HG03103 (cell line): ENCODE data around the gene RPUSD4.
A peak's percentile ranks its signal among the peaks of the same experiment; 100 is the strongest.
"Not testable (repeated sequence)": the region's sequence is repeated elsewhere in the genome, so short reads cannot be mapped to it uniquely, and the experiment has no call there.

Experiments used
- ATAC-seq: cut with Tn5 transposase; IDR thresholded peaks from one replicate; pipeline ENCODE4 v1.9.1; 2021; ENCODE audit warnings: low read depth; ENCODE audit not compliant: unreplicated experiment

The RPUSD4 gene, protein sequence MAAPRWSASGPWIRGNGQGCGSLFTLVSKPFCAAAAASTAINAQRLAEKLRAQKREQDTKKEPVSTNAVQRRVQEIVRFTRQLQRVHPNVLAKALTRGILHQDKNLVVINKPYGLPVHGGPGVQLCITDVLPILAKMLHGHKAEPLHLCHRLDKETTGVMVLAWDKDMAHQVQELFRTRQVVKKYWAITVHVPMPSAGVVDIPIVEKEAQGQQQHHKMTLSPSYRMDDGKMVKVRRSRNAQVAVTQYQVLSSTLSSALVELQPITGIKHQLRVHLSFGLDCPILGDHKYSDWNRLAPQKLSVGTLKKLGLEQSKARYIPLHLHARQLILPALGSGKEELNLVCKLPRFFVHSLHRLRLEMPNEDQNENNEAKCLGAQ

GRCh38 chr11:126211236-126212088 is at the start of gene RPUSD4, which contains the start of gene FAM118B:
TSS of gene RPUSD4 (minus strand) at chr11:126211650. CDS start at chr11:126211638, 12 bp downstream.
TSS of gene FAM118B (plus strand) at chr11:126211782. CDS start at chr11:126235002, 23,220 bp downstream.
- ATAC-seq, result peak; percentile 97

GRCh38 chr11:126257764-126258163 is 46.3 kb upstream of the RPUSD4 start:
- ATAC-seq, result no peak

DNA sequence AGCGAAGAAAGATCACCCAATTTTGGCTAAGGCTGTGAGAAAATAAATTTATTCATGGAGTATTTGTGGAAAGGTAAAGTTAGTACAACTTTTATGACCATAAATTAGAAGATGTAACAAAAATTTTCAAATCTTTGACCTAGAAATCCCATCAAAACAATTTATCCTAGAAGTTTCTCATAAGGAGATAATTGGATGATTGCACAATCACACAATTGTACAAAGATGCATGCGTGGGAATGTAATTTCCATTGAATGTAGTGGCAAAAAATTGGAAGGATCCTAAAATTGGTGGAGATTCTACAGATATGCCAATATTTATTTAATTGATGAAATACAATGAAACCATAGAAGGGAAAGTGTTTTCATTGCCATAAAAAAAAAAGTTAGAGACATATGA is 45.7 kb upstream of the RPUSD4 start:
- ATAC-seq, result no peak

GRCh38 chr11:126256216-126256615 is 44.8 kb upstream of the RPUSD4 start:
- ATAC-seq, result no peak

- ATAC-seq, result not testable (repeated sequence)
These were observed 44.1 kb upstream of the RPUSD4 start for GRCh38 chr11:126255507-126255906.

DNA sequence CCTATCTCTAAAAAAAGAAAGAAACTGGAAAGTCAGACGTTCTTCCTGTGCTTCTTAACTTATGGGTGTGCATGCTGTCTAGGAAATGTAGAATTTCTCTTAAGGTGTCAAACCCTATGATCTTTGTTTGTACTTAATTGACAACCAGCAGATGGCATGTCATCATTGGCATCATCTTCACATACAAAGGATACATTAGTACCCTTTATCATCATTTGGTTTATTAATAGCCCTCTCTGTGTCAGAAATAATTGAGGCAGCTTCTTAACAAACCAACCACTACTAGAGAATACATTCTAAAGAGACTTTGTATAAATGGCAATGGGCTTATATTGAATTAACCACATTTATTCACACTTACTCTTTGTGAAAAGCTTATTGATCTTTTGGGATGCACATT is 43.4 kb upstream of the RPUSD4 start:
- no peak for ATAC-seq

GRCh38 chr11:126253265-126253664 is 41.8 kb upstream of the RPUSD4 start:
- ATAC-seq, result no peak

- no peak for ATAC-seq
These were observed 35.2 kb upstream of the RPUSD4 start for GRCh38 chr11:126246636-126247035.

DNA sequence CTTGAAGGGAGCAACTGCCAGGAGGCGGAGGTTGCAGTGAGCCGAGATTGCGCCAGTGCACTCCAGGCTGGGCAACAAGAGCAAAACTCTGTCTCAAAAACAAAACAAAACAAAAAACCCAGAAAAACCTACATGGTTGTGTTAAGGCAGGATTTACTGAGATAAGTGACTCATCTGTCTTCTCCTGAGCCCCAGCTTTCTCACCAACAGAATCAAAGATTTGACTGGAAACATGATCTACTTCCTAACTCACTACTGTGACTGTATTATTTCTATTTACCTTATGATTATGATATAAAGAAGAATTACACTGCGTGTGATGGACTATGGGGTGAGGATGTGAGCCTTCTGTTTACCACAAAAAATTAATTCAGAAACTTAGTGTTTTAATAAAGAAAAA is 21.9 kb upstream of the RPUSD4 start:
- ATAC-seq, result no peak

DNA sequence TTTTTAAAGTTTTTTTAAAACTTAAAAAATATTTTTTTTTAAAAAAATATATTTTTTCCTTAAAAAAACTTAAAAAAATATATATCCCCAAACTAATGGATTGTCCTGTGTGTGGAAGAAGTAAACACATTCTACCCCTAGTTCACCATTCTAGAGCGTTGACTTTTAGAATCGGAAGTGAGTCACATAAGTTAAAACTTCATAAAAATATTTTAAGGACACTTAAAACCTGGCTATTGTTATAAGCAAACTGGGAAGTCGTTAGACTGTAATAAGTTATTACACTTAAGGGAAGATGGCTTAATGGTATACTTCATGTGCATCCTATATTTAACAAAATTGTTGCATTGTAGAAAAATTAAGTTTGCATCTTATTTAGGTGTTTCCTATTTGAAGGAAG is 21.2 kb upstream of the RPUSD4 start:
- no peak for ATAC-seq

- no peak for ATAC-seq
These were observed 20.4 kb upstream of the RPUSD4 start for GRCh38 chr11:126231725-126232459.

GRCh38 chr11:126229858-126230540 is 18.5 kb upstream of the RPUSD4 start:
- ATAC-seq, result no peak

DNA sequence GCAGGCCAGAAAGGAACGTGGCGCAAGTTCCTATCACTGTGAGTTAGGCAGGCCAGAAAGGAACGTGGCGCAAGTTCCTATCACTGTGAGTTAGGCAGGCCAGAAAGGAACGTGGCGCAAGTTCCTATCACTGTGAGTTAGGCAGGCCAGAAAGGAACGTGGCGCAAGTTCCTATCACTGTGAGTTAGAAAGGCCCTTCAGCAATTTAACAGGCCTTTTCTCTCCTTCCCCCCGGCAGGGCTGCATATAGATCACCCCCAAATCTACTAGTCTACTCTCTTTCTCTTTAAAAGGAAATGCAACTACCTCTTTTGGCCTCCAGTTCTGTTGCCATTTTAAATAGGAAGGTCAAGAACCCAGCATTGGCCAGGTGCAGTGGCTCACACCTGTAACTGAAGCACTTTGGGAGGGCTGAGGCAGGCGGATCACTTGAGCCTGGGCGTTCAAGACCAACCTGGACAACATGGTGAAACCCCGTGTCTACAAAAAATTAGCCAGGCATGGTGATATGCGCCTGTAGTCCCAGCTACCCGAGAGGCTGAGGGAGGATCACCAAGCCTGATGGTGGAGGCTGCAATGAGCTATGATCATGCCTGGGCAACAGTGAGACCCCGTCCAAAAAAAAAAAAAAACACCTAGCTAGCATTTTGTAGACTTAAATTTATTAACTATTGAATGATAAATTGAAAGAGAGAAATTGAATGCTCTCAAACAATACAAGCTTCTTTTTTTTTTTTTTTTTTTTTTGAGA is 15.1 kb upstream of the RPUSD4 start:
- no peak for ATAC-seq

- no peak for ATAC-seq
These were observed 13.8 kb upstream of the RPUSD4 start for GRCh38 chr11:126225295-126225665.

- ATAC-seq, result no peak
These were observed 13.3 kb upstream of the RPUSD4 start for GRCh38 chr11:126224647-126225294.

DNA sequence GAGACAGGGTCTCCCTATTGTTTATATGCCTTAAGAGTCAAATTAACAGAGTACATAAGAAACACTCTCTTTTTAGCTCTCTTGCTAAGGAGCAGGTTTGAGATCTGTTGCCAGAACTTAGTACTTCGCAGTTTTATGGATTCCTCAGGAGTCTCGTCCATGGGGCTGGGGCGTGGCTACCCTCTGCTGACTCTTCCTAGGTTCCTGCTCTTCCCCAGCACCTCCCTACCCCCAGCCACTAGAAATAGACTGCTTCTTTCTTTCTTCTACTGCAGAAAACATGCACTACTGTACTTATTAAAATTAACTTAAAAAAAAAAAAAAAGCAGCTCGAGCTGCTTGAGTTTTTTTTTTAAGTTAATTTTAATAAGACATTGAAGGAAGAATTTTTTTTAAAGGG is 8.1 kb upstream of the RPUSD4 start:
- no peak for ATAC-seq

DNA sequence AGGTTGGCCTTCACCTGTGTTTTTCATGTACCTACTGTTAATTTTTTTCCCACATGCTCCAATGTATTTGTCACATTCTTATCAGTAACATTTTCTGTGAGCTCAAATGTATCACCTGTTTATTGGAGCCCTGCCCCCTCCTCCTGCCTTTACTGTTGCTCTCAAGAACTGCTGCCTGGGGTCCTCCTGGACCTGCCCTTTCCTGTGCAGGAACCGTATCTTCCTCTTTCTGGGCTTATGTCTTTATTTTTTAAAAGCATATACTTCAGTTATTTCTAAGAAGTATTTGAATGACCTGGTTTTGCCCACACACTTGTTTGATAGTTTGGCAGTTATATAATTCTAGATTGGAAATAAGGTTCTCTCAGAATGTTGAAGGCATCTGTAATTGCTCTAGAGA is 6.0 kb upstream of the RPUSD4 start:
- no peak for ATAC-seq

- no peak for ATAC-seq
These were observed 5.3 kb upstream of the RPUSD4 start for GRCh38 chr11:126216526-126217305.
